Tibial artery (tissue), 4 donors: ENCODE data around the gene SETD5.

Experiments used
- DNase-seq, 2 donors: peaks; one replicate each; pipeline ENCODE4 v3.0.0-alpha.2; 2019
- H3K27ac ChIP-seq, 2 donors: fragments of 200-600 bp; sonication (generic) in 1 of 2; 1 replicate in 1 of 2; 2 replicates in 1 of 2; pipeline ENCODE4 v1.5.1; 2018 to 2019; ENCODE audit warnings: mild to moderate bottlenecking in 1 of 2
- H3K27me3 ChIP-seq, 2 donors: fragments of 200-600 bp; sonication (generic) in 1 of 2; one replicate each; pipeline versions ENCODE4 v1.5.1 to v1.6.0; 2016 to 2019
- H3K36me3 ChIP-seq, 3 donors: fragments of 200-600 bp; sonication (generic) in 2 of 3; one replicate each; pipeline ENCODE4 v1.5.1; 2016 to 2019; ENCODE audit warnings: mild to moderate bottlenecking in 2 of 3
- H3K4me1 ChIP-seq, 4 donors: fragments of 200-600 bp; sonication (generic) in 2 of 4; 1 replicate in 3 of 4; 2 replicates in 1 of 4; pipeline ENCODE4 v1.5.1; 2016 to 2019
- H3K4me3 ChIP-seq, 2 donors: fragments of 200-600 bp; sonication (generic) in 1 of 2; 1 replicate in 1 of 2; 2 replicates in 1 of 2; pipeline ENCODE4 v1.5.1; 2018 to 2019; ENCODE audit warnings: mild to moderate bottlenecking in 2 of 2
- H3K9me3 ChIP-seq, 3 donors: fragments of 200-600 bp; sonication (generic) in 1 of 3; one replicate each; pipeline ENCODE4 v1.5.1; 2016 to 2019
- CTCF ChIP-seq, 2 experiments: fragments of 200-600 bp in 1 of 2; fragments of 450-650 bp in 1 of 2; IDR thresholded peaks; one replicate each; pipeline ENCODE4 v1.5.1; 2017 to 2019; ENCODE audit warnings: antibody characterized with exemption in 2 of 2, mild to moderate bottlenecking in 1 of 2, moderate library complexity in 1 of 2
- intact Hi-C: fragments of 100-400 bp; cut with DNase I; formaldehyde crosslinking; loops from one replicate; pipeline ENCODE4 v1.15.0; 2023; ENCODE audit warnings: low total_unique reads

SETD5 gene

GRCh38 chr3:9452417-9452816, 55.0 kb downstream of the SETD5 start:
- no peaks in the 10 kb centered on the region for H3K27me3 ChIP-seq
- H3K27ac ChIP-seq = no peak overlapping the region
- DNase-seq = no peak
- intact Hi-C loops = no loop called here
- H3K4me3 ChIP-seq = no peak overlapping the region
- H3K36me3 ChIP-seq = peaks cover 70 to 89% (median 87%) of the 10 kb centered on the region in 3 donors
- TF ChIP-seq CTCF (IDR thresholded peaks at IDR 0.05) = no peak
- no peaks in the 10 kb centered on the region for H3K4me1 ChIP-seq
- H3K9me3 ChIP-seq = no peaks in the 10 kb centered on the region

GRCh38 chr3:9455596-9456131, 58.2 kb downstream of the SETD5 start:
- Histone ChIP-seq H3K9me3 (no peaks in the 10 kb centered on the region), H3K4me3 (no peak overlapping the region), H3K27ac (no peak overlapping the region), H3K4me1 (no peaks in the 10 kb centered on the region), H3K36me3 (peaks cover 57 to 81% (median 77%) of the 10 kb centered on the region in 3 donors), H3K27me3 (no peaks in the 10 kb centered on the region)
- no peak for TF ChIP-seq CTCF (IDR thresholded peaks at IDR 0.05)
- no peak for DNase-seq
- intact Hi-C loops = no loop called here

GRCh38 chr3:9467451-9467850, 70.0 kb downstream of the SETD5 start:
- Histone ChIP-seq H3K4me3 (no peak overlapping the region), H3K27ac (no peak overlapping the region), H3K36me3 (peaks cover 89 to 97% (median 93%) of the 10 kb centered on the region in 3 donors), H3K9me3 (no peaks in the 10 kb centered on the region), H3K27me3 (no peaks in the 10 kb centered on the region), H3K4me1 (no peaks in the 10 kb centered on the region)
- intact Hi-C loops = no loop called here
- DNase-seq = no peak
- TF ChIP-seq CTCF (IDR thresholded peaks at IDR 0.05) = no peak

- no peaks in the 10 kb centered on the region for H3K27me3 ChIP-seq
- no peak overlapping the region for H3K4me3 ChIP-seq
- no peaks in the 10 kb centered on the region for H3K4me1 ChIP-seq
- H3K27ac ChIP-seq = no peak overlapping the region
- intact Hi-C loops = no loop called here
- DNase-seq = no peak
- no peak for TF ChIP-seq CTCF (IDR thresholded peaks at IDR 0.05)
- H3K36me3 ChIP-seq = peaks cover 89 to 99% (median 94%) of the 10 kb centered on the region in 3 donors
- H3K9me3 ChIP-seq = no peaks in the 10 kb centered on the region
Measured at GRCh38 chr3:9468460-9468859, 71.0 kb downstream of the SETD5 start.

- no peak overlapping the region for H3K27ac ChIP-seq
- H3K27me3 ChIP-seq = no peaks in the 10 kb centered on the region
- H3K4me1 ChIP-seq = no peaks in the 10 kb centered on the region
- intact Hi-C loops = no loop called here
- DNase-seq = no peak
- peaks cover 91 to 99% (median 94%) of the 10 kb centered on the region in 3 donors for H3K36me3 ChIP-seq
- no peak for TF ChIP-seq CTCF (IDR thresholded peaks at IDR 0.05)
- no peak overlapping the region for H3K4me3 ChIP-seq
- H3K9me3 ChIP-seq = no peaks in the 10 kb centered on the region
Measured at GRCh38 chr3:9469986-9470385, 72.6 kb downstream of the SETD5 start.
